Placental epithelial cell (primary cell): Measurements from ENCODE around the gene SHH. TPM values are rescaled to one million over a fixed set of nuclear protein-coding genes. Genes with fewer than 3 reads are reported as not detected.

Source experiments
- total RNA-seq: library from RNA; depleted of rRNA; stranded (reverse); fragments of >200 nt; gene quantifications from 2 replicates; pipeline ENCODE4 v1.2.3, GENCODE V29; 2012

The SHH gene
- total RNA-seq: not detected in 2 replicates

DNA sequence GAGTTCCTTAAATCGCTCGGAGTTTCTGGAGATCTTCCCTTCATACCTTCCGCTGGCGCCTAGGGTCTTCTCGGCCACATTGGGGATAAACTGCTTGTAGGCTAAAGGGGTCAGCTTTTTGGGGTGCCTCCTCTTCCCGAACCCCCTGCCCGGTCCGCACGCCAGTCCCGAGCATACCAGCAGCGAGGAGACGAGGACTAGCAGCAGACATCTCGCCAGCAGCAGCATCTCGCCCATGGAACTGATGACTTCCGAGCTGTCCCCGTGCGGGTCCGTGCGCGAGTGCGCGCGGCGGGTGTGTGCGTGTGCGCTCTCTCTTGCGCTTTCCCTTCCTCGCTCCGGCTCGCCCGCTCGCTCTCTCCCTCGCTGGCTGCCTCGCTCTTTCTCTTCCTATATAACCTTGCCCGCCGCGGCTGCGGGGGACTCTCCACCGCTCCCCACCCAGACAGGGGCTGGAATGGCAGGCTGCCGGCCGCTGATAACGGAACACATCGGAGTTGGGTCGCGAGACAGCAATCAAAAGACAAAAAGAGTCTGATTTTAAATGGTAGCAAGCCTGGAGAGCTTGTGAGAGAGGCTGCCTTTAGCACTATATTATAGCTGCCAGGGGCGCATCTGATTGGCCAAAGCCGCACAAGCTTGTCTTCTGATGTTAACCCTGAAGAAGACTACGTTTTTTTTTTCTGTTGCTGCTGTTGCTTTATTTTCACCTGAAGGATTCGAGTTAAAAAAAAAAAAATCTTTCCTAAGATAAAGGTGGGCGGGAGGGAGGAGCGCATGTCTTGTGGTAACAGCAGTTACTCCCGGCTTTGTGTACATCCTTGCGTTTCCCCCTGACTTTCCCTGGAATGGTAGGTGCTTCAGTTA lies at the start of gene SHH:
TSS of gene SHH (minus strand) at position 569 of the 867 bp plus-strand sequence. CDS start at position 228, 341 bp downstream.

Other genes with a start within 250 kb of the SHH start
- gene RBM33, start 167.8 kb downstream of the SHH start, total RNA-seq: 26.0 and 32.6 TPM in 2 replicates